Measurements from ENCODE around the gene DDX10. TPM values are rescaled to one million over a fixed set of nuclear protein-coding genes. Genes with fewer than 3 reads are reported as not detected.

The DDX10 gene
- total and polyA plus RNA-seq, 7 donors = 10.0 to 18.0 (median 11.4) TPM

DNA sequence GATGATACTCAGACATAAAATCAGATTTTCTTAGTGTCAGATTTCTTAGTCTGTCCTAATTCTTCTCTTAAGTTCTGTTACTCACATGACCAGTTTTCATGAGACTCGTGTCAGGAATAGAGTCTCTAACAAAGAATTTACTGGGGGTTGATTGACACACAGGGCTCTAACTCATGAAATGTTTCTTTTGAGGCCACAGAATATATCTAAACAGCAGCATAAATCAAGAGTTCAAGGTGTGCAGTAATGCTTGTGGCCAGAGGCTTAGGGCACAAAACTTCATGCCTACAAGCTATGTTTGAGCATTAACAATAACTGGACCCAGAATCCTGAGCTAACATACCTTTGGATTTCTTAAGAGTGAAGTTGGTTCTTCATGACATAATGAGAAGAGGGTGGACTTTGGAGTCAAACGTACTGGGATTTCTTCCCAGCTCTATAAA is 237.2 kb downstream of the DDX10 start:
- no peak for DNase-seq
- no peaks in the 10 kb centered on the region for H3K9me3 ChIP-seq
- WGBS, 3 donors = 32 to 57% (median 39%) methylated on average over 2 of the region's 2 CpGs
- TF ChIP-seq, protein P1, sequence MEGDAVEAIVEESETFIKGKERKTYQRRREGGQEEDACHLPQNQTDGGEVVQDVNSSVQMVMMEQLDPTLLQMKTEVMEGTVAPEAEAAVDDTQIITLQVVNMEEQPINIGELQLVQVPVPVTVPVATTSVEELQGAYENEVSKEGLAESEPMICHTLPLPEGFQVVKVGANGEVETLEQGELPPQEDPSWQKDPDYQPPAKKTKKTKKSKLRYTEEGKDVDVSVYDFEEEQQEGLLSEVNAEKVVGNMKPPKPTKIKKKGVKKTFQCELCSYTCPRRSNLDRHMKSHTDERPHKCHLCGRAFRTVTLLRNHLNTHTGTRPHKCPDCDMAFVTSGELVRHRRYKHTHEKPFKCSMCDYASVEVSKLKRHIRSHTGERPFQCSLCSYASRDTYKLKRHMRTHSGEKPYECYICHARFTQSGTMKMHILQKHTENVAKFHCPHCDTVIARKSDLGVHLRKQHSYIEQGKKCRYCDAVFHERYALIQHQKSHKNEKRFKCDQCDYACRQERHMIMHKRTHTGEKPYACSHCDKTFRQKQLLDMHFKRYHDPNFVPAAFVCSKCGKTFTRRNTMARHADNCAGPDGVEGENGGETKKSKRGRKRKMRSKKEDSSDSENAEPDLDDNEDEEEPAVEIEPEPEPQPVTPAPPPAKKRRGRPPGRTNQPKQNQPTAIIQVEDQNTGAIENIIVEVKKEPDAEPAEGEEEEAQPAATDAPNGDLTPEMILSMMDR (IDR thresholded peaks at IDR 0.05) = no peak
- H3K4me3 ChIP-seq = no peak overlapping the region
- peaks cover 20% of the 10 kb centered on the region for H3K4me1 ChIP-seq
- H3K36me3 ChIP-seq (ENCODE audit: insufficient read depth in 1 of 2, low read depth in 1 of 2) = no peaks in the 10 kb centered on the region
- intact Hi-C loops (cut with DNase I) = no loop called here
- H3K27me3 ChIP-seq (ENCODE audit: insufficient read depth in 3 of 3, low read length in 2 of 3) = no peaks in the 10 kb centered on the region
- no peak for ATAC-seq
- no peak overlapping the region for H3K27ac ChIP-seq

GRCh38 chr11:108904480-108904879 is 239.6 kb downstream of the DDX10 start:
- intact Hi-C loops (cut with DNase I) = no loop called here
- no peaks in the 10 kb centered on the region for H3K27me3 ChIP-seq (ENCODE audit: insufficient read depth in 3 of 3, low read length in 2 of 3)
- H3K4me3 ChIP-seq = no peak overlapping the region
- TF ChIP-seq, protein P1 (IDR thresholded peaks at IDR 0.05) = no peak
- no peaks in the 10 kb centered on the region for H3K9me3 ChIP-seq
- peaks cover 23% of the 10 kb centered on the region for H3K4me1 ChIP-seq
- no peak for ATAC-seq
- 36 to 69% (median 67%) methylated on average over 1 of the region's 1 CpG for WGBS, 3 donors
- DNase-seq = no peak
- H3K27ac ChIP-seq = no peak overlapping the region
- no peaks in the 10 kb centered on the region for H3K36me3 ChIP-seq (ENCODE audit: insufficient read depth in 1 of 2, low read depth in 1 of 2)

- Histone ChIP-seq H3K27me3 (ENCODE audit: insufficient read depth in 3 of 3, low read length in 2 of 3) (no peaks in the 10 kb centered on the region), H3K4me1 (peaks cover 27% of the 10 kb centered on the region), H3K27ac (peak overlapping the region; percentile 61), H3K9me3 (no peaks in the 10 kb centered on the region), H3K4me3 (no peak overlapping the region), H3K36me3 (ENCODE audit: insufficient read depth in 1 of 2, low read depth in 1 of 2) (no peaks in the 10 kb centered on the region)
- intact Hi-C loops (cut with DNase I) = no loop called here
- ATAC-seq = peak; percentile 92 to 97 (median 95)
- no peak for DNase-seq
- TF ChIP-seq, protein P1 (IDR thresholded peaks at IDR 0.05) = no peak
These were observed 241.5 kb downstream of the DDX10 start for GRCh38 chr11:108906329-108906728.

GRCh38 chr11:108906826-108907225 is 242.0 kb downstream of the DDX10 start:
- H3K27me3 ChIP-seq (ENCODE audit: insufficient read depth in 3 of 3, low read length in 2 of 3) = no peaks in the 10 kb centered on the region
- H3K27ac ChIP-seq = peak overlapping the region; percentile 61
- no peaks in the 10 kb centered on the region for H3K36me3 ChIP-seq (ENCODE audit: insufficient read depth in 1 of 2, low read depth in 1 of 2)
- no peak for DNase-seq
- TF ChIP-seq, protein P1 (IDR thresholded peaks at IDR 0.05) = no peak
- 17 to 49% (median 24%) methylated on average over 2 of the region's 2 CpGs for WGBS, 3 donors
- peak; percentile 42 to 70 (median 54) for ATAC-seq
- intact Hi-C loops (cut with DNase I) = no loop called here
- no peaks in the 10 kb centered on the region for H3K9me3 ChIP-seq
- peaks cover 27% of the 10 kb centered on the region for H3K4me1 ChIP-seq
- no peak overlapping the region for H3K4me3 ChIP-seq

DNA sequence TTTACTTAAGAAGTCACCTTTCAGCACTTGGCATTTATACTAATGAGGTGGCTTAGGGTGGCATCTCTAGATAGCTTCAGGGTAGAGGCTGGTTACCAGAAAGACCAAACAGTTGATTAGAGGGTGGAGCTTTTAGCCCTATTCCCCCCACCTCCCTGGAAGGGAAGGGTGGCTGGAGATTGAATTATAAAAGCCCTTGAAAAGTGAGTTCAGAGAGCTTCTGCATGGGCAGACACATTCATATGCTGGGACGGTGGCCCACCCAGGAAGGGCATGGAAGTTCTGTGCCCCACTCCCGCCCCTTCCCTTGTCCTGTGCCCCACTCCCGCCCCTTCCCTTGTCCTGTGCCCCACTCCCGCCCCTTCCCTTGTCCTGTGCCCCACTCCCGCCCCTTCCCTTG is 244.2 kb downstream of the DDX10 start:
- H3K4me1 ChIP-seq = peaks cover 37% of the 10 kb centered on the region
- no peaks in the 10 kb centered on the region for H3K9me3 ChIP-seq
- no peaks in the 10 kb centered on the region for H3K27me3 ChIP-seq (ENCODE audit: insufficient read depth in 3 of 3, low read length in 2 of 3)
- TF ChIP-seq, protein P1 (IDR thresholded peaks at IDR 0.05) = no peak
- no peak overlapping the region for H3K4me3 ChIP-seq
- intact Hi-C loops (cut with DNase I) = no loop called here
- no peaks in the 10 kb centered on the region for H3K36me3 ChIP-seq (ENCODE audit: insufficient read depth in 1 of 2, low read depth in 1 of 2)
- no peak for DNase-seq
- no peak for ATAC-seq
- 93 to 100% (median 99%) methylated on average over 2 to 3 of the region's 5 CpGs for WGBS, 3 donors
- H3K27ac ChIP-seq = no peak overlapping the region

Data from psoas muscle (tissue), 8 donors.